ENCODE results near the gene SSR3. TPM values are rescaled to one million over a fixed set of nuclear protein-coding genes. Genes with fewer than 3 reads are reported as not detected.

SSR3 gene
- total RNA-seq, 4 donors from 2014 or later, result 99.6 to 308 (median 165) TPM

GRCh38 chr3:156551261-156551660 lies 3.7 kb downstream of the SSR3 start:
- no peak overlapping the region for H3K4me3 ChIP-seq
- WGBS, 2 donors (ENCODE audit: low coverage in 1 of 2), result 62 to 80% methylated on average over 3 to 4 of the region's 4 CpGs
- no peaks in the 10 kb centered on the region for H3K9me3 ChIP-seq
- peaks cover 0 to 51% of the 10 kb centered on the region in 2 donors for H3K36me3 ChIP-seq
- no peaks in the 10 kb centered on the region for H3K27me3 ChIP-seq
- TF ChIP-seq EP300 (IDR thresholded peaks at IDR 0.05) (no peak), POLR2A (IDR thresholded peaks at IDR 0.05) (no peak), CTCF (IDR thresholded peaks at IDR 0.05) (no peak), POLR2AphosphoS5 (IDR thresholded peaks at IDR 0.05) (no peak)
- peak overlapping the region in 3 of 4 donors; percentile 25 to 92 (median 35) for H3K27ac ChIP-seq
- ATAC-seq, result no peak
- H3K4me1 ChIP-seq, result peaks cover 15 to 81% (median 19%) of the 10 kb centered on the region in 3 donors

- ATAC-seq, result no peak
- no peaks in the 10 kb centered on the region for H3K27me3 ChIP-seq
- no peak for TF ChIP-seq POLR2A (IDR thresholded peaks at IDR 0.05)
- TF ChIP-seq EP300 (IDR thresholded peaks at IDR 0.05), result no peak
- no peak for TF ChIP-seq CTCF (IDR thresholded peaks at IDR 0.05)
- no peak for TF ChIP-seq POLR2AphosphoS5 (IDR thresholded peaks at IDR 0.05)
- peaks cover 0 to 70% of the 10 kb centered on the region in 2 donors for H3K36me3 ChIP-seq
- peak overlapping the region; percentile 51 to 92 (median 72) for H3K27ac ChIP-seq
- H3K4me3 ChIP-seq, result peak overlapping the region; percentile 3 to 32
- WGBS, 2 donors (ENCODE audit: low coverage in 1 of 2), result 10 to 58% methylated on average over 5 to 6 of the region's 6 CpGs
- H3K4me1 ChIP-seq, result peaks cover 21 to 97% (median 24%) of the 10 kb centered on the region in 3 donors
- H3K9me3 ChIP-seq, result no peaks in the 10 kb centered on the region
Observed at GRCh38 chr3:156548902-156549301, 6.0 kb downstream of the SSR3 start.

- Histone ChIP-seq H3K27me3 (no peaks in the 10 kb centered on the region), H3K4me3 (peak overlapping the region in 1 of 2 donors; percentile 32), H3K4me1 (peaks cover 25 to 97% (median 27%) of the 10 kb centered on the region in 3 donors), H3K36me3 (peaks cover 0 to 78% of the 10 kb centered on the region in 2 donors), H3K27ac (peak overlapping the region; percentile 51 to 92 (median 72)), H3K9me3 (no peaks in the 10 kb centered on the region)
- no peak for ATAC-seq
- WGBS, 2 donors (ENCODE audit: low coverage in 1 of 2), result 57 to 66% methylated on average over 3 to 4 of the region's 4 CpGs
- TF ChIP-seq POLR2A (IDR thresholded peaks at IDR 0.05) (no peak), CTCF (IDR thresholded peaks at IDR 0.05) (no peak), EP300 (IDR thresholded peaks at IDR 0.05) (no peak), POLR2AphosphoS5 (IDR thresholded peaks at IDR 0.05) (no peak)
Observed at GRCh38 chr3:156548041-156548687, 6.8 kb downstream of the SSR3 start.

GRCh38 chr3:156547637-156548036 lies 7.3 kb downstream of the SSR3 start:
- peak; percentile 16 for ATAC-seq
- H3K27ac ChIP-seq, result peak overlapping the region; percentile 51 to 92 (median 72)
- H3K4me3 ChIP-seq, result peak overlapping the region in 1 of 2 donors; percentile 32
- TF ChIP-seq CTCF (IDR thresholded peaks at IDR 0.05), result no peak
- TF ChIP-seq POLR2A (IDR thresholded peaks at IDR 0.05), result no peak
- TF ChIP-seq EP300 (IDR thresholded peaks at IDR 0.05), result no peak
- no peak for TF ChIP-seq POLR2AphosphoS5 (IDR thresholded peaks at IDR 0.05)
- no peaks in the 10 kb centered on the region for H3K9me3 ChIP-seq
- 17 to 22% methylated on average over 2 of the region's 2 CpGs for WGBS, 2 donors (ENCODE audit: low coverage in 1 of 2)
- no peaks in the 10 kb centered on the region for H3K27me3 ChIP-seq
- peaks cover 31 to 97% (median 31%) of the 10 kb centered on the region in 3 donors for H3K4me1 ChIP-seq
- peaks cover 0 to 81% of the 10 kb centered on the region in 2 donors for H3K36me3 ChIP-seq

- TF ChIP-seq POLR2A (IDR thresholded peaks at IDR 0.05) (no peak), POLR2AphosphoS5 (IDR thresholded peaks at IDR 0.05) (no peak), CTCF (IDR thresholded peaks at IDR 0.05) (no peak), EP300 (IDR thresholded peaks at IDR 0.05) (no peak)
- H3K9me3 ChIP-seq, result no peaks in the 10 kb centered on the region
- no peak overlapping the region for H3K4me3 ChIP-seq
- WGBS, 2 donors (ENCODE audit: low coverage in 1 of 2), result 47 to 55% methylated on average over 2 of the region's 2 CpGs
- H3K4me1 ChIP-seq, result peaks cover 33 to 95% (median 46%) of the 10 kb centered on the region in 3 donors
- H3K27me3 ChIP-seq, result no peaks in the 10 kb centered on the region
- peak overlapping the region; percentile 50 to 92 (median 76) for H3K27ac ChIP-seq
- ATAC-seq, result no peak
- peaks cover 0 to 68% of the 10 kb centered on the region in 2 donors for H3K36me3 ChIP-seq
Observed at GRCh38 chr3:156543043-156543555, 11.8 kb downstream of the SSR3 start.

All from gastroesophageal sphincter (tissue), 4 donors.